BE2C (cell line): Measurements from ENCODE around the gene ULK4.

Experiments used
- DNase-seq: peaks from one replicate; pipeline ENCODE4 v3.0.0-alpha.2; 2020
- H3K27me3 ChIP-seq: fragments of 250-450 bp; sonication (Bioruptor Pico); 2 replicates; pipeline ENCODE4 v1.5.1; 2020; ENCODE audit warnings: mild to moderate bottlenecking
- H3K36me3 ChIP-seq: fragments of 250-450 bp; sonication (Bioruptor Pico); 2 replicates; pipeline ENCODE4 v1.5.1; 2020; ENCODE audit warnings: mild to moderate bottlenecking
- H3K4me1 ChIP-seq: fragments of 250-450 bp; sonication (Bioruptor Pico); 2 replicates; pipeline ENCODE4 v1.5.1; 2020
- H3K4me3 ChIP-seq: 2 replicates; pipeline ENCODE4 v1.5.1; 2011; ENCODE audit warnings: low read depth, low read length
- H3K9me3 ChIP-seq: fragments of 250-450 bp; sonication (Bioruptor Pico); 2 replicates; pipeline ENCODE4 v1.5.1; 2020
- TF ChIP-seq, protein P1 (sequence below): IDR thresholded peaks from 2 replicates; pipeline ENCODE4 v1.5.1; 2012; ENCODE audit warnings: mild to moderate bottlenecking, low read depth, low read length

ULK4 gene

DNA sequence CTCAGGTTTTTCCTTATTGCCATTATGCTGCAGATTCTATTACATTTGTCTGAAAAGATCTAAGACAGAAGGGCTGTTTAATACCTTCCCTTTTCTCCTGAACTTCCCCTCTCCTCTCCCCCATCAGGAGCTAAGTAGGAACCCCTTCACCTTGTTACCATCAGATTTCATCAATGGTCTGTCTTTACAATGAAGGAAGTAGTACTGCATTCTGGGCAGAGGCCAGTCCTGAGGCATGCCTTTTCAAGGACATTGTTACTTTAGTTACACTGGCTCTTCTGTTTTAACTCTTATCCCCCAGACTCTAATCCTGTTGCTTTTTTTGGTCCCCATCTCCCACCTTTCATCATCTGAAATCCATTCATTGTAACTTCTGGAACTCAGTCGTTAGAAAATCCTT lies 754.5 kb downstream of the ULK4 start:
- no peaks in the 10 kb centered on the region for H3K9me3 ChIP-seq
- no peaks in the 10 kb centered on the region for H3K36me3 ChIP-seq
- H3K27me3 ChIP-seq: no peaks in the 10 kb centered on the region
- no peak for DNase-seq
- TF ChIP-seq, protein P1, sequence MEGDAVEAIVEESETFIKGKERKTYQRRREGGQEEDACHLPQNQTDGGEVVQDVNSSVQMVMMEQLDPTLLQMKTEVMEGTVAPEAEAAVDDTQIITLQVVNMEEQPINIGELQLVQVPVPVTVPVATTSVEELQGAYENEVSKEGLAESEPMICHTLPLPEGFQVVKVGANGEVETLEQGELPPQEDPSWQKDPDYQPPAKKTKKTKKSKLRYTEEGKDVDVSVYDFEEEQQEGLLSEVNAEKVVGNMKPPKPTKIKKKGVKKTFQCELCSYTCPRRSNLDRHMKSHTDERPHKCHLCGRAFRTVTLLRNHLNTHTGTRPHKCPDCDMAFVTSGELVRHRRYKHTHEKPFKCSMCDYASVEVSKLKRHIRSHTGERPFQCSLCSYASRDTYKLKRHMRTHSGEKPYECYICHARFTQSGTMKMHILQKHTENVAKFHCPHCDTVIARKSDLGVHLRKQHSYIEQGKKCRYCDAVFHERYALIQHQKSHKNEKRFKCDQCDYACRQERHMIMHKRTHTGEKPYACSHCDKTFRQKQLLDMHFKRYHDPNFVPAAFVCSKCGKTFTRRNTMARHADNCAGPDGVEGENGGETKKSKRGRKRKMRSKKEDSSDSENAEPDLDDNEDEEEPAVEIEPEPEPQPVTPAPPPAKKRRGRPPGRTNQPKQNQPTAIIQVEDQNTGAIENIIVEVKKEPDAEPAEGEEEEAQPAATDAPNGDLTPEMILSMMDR: no peak
- no peak overlapping the region for H3K4me3 ChIP-seq
- H3K4me1 ChIP-seq: no peaks in the 10 kb centered on the region

DNA sequence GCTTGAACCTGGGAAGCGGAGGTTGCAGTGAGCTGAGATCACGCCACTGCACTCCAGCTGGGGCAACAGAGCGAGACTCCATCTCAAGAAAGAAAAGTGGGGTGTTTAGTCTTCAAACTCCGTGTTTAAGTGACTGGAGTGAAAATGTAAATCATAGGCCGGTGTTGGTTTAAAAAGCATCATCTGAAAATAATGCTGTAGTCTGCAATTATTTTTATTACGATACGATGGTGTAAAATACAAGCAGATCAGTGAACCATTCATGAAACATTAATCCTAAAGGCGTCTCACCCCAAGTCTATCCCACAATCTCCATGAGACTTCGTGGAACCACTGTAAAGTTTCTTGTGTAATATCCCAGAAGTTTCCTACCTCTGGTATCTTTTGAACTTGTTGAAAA lies 756.3 kb downstream of the ULK4 start:
- TF ChIP-seq, protein P1: no peak
- DNase-seq: no peak
- Histone ChIP-seq H3K4me3 (no peak overlapping the region), H3K4me1 (no peaks in the 10 kb centered on the region), H3K36me3 (no peaks in the 10 kb centered on the region), H3K27me3 (no peaks in the 10 kb centered on the region), H3K9me3 (no peaks in the 10 kb centered on the region)

DNA sequence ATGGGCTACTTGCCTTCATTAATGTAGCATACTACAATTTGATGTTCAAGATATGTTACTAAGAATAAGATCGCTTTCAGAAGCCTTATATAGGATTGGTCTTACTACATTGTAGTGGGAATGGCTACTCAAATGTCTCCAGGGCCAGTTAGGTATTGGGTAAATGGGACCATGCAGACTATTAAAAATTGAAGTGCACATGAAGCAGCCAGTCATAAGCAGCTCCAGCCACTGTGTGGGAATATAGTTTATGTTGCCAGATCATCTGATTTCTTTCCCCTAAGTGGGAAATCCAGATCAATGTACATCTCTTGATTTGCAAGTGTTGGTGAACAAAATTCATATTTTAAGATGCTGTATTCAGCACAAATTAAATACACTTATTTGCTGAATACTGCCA lies 757.5 kb downstream of the ULK4 start:
- Histone ChIP-seq H3K4me3 (no peak overlapping the region), H3K36me3 (no peaks in the 10 kb centered on the region), H3K9me3 (no peaks in the 10 kb centered on the region), H3K27me3 (no peaks in the 10 kb centered on the region), H3K4me1 (no peaks in the 10 kb centered on the region)
- DNase-seq: no peak
- TF ChIP-seq, protein P1: no peak

DNA sequence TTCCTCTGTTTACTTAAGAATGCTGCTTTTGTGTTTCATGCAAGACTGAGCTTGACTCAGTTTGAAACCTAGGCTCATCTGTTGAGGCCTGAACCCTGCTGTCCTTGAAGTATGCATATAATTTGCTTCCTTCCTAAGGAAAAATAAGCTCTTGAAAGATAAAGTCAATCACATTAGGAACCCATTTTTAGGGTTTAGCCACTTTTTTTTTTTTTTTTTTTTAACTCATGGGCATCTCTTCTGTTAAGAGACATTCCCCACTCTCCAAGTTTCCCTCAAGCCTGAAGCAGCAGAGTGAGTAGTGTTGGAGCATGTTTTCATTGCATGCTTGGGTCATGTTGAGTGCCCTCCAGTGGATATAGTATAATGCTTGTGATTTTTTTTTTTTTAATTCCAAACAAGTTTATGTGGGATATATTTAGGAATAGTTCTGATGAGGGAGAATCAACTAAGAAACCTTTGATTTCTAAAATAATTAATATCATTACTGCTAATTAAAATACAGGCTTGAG lies 759.0 kb downstream of the ULK4 start:
- TF ChIP-seq, protein P1: peak; percentile 46
- Histone ChIP-seq H3K9me3 (no peaks in the 10 kb centered on the region), H3K4me3 (no peak overlapping the region), H3K4me1 (no peaks in the 10 kb centered on the region), H3K36me3 (no peaks in the 10 kb centered on the region), H3K27me3 (no peaks in the 10 kb centered on the region)
- peak; percentile 18 for DNase-seq

DNA sequence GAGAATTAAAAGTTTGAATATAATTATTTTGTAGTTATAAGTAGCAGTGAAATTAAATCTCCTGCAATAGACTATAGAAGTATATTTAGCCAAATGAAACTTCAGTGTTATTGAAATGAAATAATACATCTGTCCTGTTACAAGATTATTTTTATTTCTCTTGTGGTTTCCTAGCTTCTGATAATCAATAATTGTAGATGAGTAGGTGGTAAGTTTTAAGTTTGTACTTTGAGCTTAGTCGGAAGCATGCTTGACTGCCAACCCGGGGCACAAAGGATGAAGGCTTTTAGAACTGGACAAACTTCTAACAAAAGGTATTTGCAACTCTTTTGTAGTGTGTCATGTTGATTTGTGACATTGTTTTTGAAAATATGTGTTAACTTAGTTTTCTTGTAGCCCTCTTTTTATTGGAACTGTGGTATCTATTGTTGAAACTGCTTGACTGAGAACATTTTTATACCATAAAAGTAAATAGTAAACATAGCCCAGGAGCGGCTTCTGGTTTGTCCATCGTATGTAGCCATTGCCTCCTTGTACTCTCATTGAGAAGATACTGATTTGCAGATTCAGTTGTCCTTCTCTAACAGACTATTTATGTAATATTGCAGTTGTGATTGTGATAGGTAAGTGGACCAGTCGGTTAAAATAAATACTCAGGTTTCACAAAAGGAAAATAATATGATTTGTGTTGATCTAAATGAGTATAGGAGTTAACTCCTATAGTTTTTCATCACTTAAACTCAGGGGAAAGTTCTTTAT lies 759.6 kb downstream of the ULK4 start:
- Histone ChIP-seq H3K4me3 (no peak overlapping the region; the same call in 1 of the 2 replicates), H3K9me3 (no peaks in the 10 kb centered on the region), H3K27me3 (no peaks in the 10 kb centered on the region), H3K4me1 (no peaks in the 10 kb centered on the region), H3K36me3 (no peaks in the 10 kb centered on the region)
- TF ChIP-seq, protein P1: no peak
- DNase-seq: no peak

DNA sequence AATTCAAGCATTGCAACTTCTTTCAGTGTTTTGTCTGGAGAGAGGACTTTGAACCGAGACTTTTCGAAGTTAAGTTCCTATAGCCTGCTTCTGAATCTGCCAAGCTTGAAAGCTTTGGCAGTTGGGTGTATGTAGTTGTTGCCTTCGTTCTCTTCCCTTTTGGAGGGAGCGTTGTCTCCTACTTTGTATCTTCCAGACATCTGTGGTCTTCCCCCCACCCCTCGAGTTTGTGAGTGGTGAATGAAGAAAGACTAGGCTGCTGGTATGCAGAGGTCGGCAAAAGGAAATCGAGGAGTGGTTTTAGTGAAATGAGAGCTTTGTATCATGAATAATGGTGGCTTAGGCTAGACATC lies 761.3 kb downstream of the ULK4 start:
- no peaks in the 10 kb centered on the region for H3K36me3 ChIP-seq
- DNase-seq: no peak
- H3K9me3 ChIP-seq: no peaks in the 10 kb centered on the region
- TF ChIP-seq, protein P1: no peak
- H3K4me1 ChIP-seq: no peaks in the 10 kb centered on the region
- no peaks in the 10 kb centered on the region for H3K27me3 ChIP-seq
- peak overlapping the region; percentile 71 for H3K4me3 ChIP-seq
